ENCODE data around the gene SSH3.
"Not testable (repeated sequence)": the region's sequence is repeated elsewhere in the genome, so short reads cannot be mapped to it uniquely, and the experiment has no call there.

SSH3 gene

DNA sequence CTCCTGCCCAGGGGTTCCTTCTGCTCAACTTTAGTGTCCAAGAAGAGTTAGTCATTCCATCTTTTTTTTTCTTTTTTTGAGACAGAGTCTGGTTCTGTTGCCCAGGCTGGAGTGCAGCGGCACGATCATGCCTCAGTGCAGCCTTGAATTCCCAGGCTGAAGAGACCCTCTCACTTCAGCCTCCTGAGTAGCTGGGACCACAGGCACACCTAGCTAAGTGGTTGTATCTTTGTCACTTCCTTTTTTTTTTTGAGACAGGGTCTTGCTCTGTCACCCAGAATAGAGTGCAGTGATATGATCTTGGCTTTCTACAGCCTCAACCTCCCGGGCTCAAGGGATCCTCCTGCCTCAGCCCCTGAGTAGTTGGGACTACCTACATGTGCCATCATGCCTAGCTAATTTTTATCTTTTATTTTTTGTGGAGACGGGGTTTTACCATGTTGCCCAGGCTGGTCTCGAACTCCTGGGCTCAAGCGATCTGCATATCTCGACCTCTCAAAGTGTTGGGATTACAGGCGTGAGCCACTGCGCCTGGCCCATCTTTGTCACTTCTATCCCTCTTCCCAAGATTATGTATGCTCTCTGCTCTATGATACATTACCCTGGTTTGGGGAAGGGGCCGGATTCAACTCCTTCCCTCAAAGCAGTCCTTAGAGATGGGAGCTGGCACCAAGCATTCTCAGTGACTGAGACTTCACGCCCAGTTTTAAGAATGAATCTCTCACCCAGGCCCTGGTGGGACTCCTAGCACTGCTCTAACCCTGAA lies 10.0 kb downstream of the SSH3 start:
- TF ChIP-seq, protein P1, sequence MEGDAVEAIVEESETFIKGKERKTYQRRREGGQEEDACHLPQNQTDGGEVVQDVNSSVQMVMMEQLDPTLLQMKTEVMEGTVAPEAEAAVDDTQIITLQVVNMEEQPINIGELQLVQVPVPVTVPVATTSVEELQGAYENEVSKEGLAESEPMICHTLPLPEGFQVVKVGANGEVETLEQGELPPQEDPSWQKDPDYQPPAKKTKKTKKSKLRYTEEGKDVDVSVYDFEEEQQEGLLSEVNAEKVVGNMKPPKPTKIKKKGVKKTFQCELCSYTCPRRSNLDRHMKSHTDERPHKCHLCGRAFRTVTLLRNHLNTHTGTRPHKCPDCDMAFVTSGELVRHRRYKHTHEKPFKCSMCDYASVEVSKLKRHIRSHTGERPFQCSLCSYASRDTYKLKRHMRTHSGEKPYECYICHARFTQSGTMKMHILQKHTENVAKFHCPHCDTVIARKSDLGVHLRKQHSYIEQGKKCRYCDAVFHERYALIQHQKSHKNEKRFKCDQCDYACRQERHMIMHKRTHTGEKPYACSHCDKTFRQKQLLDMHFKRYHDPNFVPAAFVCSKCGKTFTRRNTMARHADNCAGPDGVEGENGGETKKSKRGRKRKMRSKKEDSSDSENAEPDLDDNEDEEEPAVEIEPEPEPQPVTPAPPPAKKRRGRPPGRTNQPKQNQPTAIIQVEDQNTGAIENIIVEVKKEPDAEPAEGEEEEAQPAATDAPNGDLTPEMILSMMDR (IDR thresholded peaks at IDR 0.05; ENCODE audit: extremely low read depth, missing control alignments): no peak
- DNase-seq (ENCODE audit: low spot score): no peak

DNA sequence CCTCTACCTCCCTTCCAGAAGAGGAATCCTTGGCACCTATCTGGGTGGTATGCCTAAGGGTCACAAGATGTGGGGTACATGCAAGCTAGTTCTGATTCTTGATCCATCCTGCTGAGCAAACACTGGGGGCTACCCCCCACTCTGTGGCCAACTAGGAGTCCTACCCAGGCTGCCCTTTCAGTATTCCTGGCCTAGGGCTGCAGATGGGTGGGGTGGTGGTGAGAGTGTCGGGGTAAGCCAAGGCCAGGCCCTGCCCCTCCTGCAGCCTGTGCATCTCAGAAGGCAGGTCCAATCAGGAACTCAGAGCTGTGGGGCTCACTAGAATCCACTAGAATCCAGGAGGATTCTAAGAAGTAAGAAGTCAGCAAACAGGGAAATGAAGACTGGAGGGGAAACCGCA lies 10.9 kb downstream of the SSH3 start:
- DNase-seq (ENCODE audit: low spot score): peak; percentile 2
- TF ChIP-seq, protein P1 (IDR thresholded peaks at IDR 0.05; ENCODE audit: extremely low read depth, missing control alignments): no peak

DNA sequence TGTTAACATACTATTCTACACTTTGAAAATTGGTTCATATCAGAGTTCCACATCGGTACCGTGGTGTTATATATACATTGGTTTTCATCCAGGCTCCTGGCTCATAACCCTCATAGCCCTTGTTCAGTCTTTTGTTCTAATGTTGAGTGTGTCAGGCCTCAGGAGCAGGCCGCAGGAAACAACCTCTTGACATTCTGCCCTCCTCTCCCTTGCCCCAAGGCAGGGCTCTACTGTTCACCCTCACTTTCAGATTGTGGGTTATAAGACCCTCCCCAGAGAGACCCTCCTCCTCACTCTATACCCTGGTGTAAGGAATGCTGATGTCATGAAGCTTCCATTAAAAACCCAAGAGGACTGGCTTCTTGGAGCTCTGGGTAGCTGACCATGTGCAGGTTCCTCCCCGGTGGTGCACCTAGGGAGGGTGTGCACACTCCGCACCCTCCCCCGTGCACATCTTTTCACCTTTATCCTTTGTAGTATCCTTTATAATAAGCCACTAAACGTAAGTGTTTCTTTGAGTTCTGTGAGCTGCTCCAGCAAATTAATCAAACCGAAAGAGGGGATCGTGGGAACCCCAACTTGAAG lies 12.1 kb downstream of the SSH3 start:
- peak; percentile 7 for DNase-seq (ENCODE audit: low spot score)
- TF ChIP-seq, protein P1 (IDR thresholded peaks at IDR 0.05; ENCODE audit: extremely low read depth, missing control alignments): no peak

DNA sequence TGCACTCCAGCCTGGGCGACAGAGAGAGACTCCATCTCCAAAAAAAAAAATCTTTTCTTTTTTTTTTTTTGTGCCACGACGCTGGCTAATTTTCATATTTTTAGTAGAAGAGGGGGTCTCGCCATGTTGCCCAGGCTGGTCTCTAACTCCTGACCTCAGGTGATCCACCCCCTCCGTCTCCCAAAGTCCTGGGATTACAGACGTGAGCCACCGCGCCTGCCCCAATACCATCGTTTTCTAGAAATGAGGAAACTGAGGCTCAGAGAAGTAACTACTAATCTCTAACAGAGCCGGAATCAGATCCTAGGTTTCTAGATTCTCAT lies 13.5 kb downstream of the SSH3 start:
- TF ChIP-seq, protein P1 (IDR thresholded peaks at IDR 0.05; ENCODE audit: extremely low read depth, missing control alignments): no peak
- no peak for DNase-seq (ENCODE audit: low spot score)

DNA sequence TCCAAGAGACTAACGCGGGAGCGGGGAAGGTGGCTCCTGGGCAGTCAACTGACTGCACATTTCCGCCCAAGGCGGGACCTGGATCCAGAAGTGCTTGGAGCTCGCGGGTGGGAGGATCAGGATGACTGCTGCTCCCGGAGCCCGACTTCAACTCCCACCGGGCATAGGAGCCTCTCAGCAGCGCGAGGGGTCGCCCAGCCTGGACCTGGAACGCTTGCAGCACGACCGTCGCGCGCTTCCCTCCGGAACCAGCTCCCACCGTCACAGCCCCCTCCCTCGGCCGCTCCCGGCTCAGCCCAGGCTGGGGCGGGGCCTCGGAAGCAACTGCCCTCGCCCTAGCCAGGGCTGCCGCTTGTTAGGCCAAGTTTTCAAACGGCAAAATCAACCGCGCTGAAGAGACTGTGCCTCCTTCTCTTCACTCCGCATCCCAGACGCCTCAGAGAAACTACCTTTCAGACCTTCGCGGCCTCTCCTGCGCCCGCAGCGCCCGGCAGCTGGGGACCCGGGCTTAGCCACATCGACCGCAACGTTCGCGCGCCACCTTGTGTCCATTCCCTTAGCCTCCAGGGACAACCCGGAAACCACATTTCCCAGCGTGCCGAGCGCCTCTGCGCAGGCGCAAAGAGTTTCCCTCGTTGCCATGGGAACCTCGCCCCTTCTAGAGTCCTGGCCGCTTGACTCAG lies 14.0 kb downstream of the SSH3 start:
- DNase-seq (ENCODE audit: low spot score): peak; percentile 100
- TF ChIP-seq, protein P1 (IDR thresholded peaks at IDR 0.05; ENCODE audit: extremely low read depth, missing control alignments): peak; percentile 91

DNA sequence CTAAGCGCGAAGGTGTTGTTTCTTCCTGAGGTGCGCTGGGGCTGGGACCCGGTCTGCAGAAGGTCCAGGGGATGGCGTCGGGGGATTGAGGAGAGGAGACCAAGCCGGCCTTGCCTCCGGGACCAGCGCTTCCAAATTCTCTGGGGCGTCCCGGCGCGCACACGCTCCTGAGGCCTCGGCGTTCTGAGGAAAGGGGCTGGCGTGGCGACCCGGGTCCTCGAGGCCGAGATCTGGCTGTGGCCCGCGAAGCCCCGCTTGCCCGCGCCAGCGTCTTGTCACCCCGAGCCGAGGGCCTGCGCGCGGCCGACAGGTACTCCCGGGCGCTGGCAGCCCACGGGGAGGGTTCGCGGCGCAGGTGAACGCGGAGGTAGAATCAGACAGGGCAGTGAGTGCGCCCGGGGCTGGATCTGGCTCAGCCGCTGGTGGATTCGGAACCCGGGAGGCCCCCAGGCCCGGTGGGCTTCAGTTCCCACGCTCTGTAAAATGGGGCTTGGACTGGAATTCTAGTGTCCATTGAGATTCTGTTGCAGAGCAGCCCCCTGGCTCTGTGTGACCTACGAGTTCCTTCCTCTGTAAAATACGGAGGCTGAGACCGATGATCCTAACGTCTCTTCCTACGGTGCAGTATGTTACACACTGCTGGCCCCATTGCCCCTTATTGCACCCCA lies 14.7 kb downstream of the SSH3 start:
- TF ChIP-seq, protein P1 (IDR thresholded peaks at IDR 0.05; ENCODE audit: extremely low read depth, missing control alignments): no peak
- no peak for DNase-seq (ENCODE audit: low spot score)

DNA sequence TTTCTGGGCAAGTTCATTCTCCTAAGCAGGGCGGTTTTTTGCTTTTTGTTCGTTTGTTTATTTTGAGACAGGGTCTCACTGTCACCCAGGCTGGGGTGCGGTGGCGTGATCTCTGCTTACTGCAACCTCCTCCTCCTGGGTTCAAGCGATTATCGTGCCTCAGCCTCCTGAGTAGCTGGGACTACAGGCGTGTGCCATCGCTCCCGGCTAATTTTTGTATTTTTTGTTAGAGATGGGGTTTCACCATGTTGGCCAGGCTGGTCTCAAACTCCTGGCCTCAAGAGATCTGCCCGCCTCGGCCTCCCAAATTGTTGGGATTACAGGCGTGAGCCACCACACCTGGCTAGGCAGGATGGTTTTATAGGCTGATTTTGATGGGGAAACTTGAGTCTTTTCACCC lies 15.5 kb downstream of the SSH3 start:
- DNase-seq (ENCODE audit: low spot score): not testable (repeated sequence)
